WTC11 (cell line): ENCODE results near the gene RAB11FIP5.

Source experiments
- CREB1 ChIP-seq: sonication (generic); formaldehyde crosslinking; IDR thresholded peaks from 2 replicates; pipeline ENCODE4 v1.8.0; 2023; ENCODE audit warnings: mild to moderate bottlenecking, missing genetic modification reagents
- ESRRA ChIP-seq: sonication (generic); formaldehyde crosslinking; IDR thresholded peaks from 2 replicates; pipeline ENCODE4 v1.8.1; 2022; ENCODE audit warnings: mild to moderate bottlenecking, missing genetic modification reagents, borderline replicate concordance
- FOXJ3 ChIP-seq: sonication (generic); formaldehyde crosslinking; IDR thresholded peaks from 2 replicates; pipeline ENCODE4 v1.9.0; 2021; ENCODE audit warnings: missing genetic modification reagents, mild to moderate bottlenecking, borderline replicate concordance
- JUN ChIP-seq: sonication (generic); formaldehyde crosslinking; IDR thresholded peaks from 2 replicates; pipeline ENCODE4 v1.8.0; 2023; ENCODE audit warnings: mild to moderate bottlenecking, missing genetic modification reagents
- KAT7 ChIP-seq: sonication (generic); formaldehyde crosslinking; IDR thresholded peaks from 2 replicates; pipeline ENCODE4 v1.8.1; 2023; ENCODE audit warnings: missing genetic modification reagents, mild to moderate bottlenecking, borderline replicate concordance
- MYBL2 ChIP-seq: sonication (generic); formaldehyde crosslinking; IDR thresholded peaks from 2 replicates; pipeline ENCODE4 v1.8.1; 2023; ENCODE audit warnings: mild to moderate bottlenecking, moderate library complexity, missing genetic modification reagents
- ZBTB21 ChIP-seq: sonication (generic); formaldehyde crosslinking; IDR thresholded peaks from 2 replicates; pipeline ENCODE4 v1.8.1; 2023; ENCODE audit warnings: mild to moderate bottlenecking, missing genetic modification reagents, borderline replicate concordance
- ZNF232 ChIP-seq: sonication (generic); formaldehyde crosslinking; IDR thresholded peaks from 2 replicates; pipeline ENCODE4 v1.8.0; 2022; ENCODE audit warnings: mild to moderate bottlenecking, missing genetic modification reagents
- TF ChIP-seq, protein P1 (sequence below): sonication (generic); formaldehyde crosslinking; IDR thresholded peaks from 2 replicates; pipeline ENCODE4 v1.8.1; 2022; ENCODE audit warnings: low read depth, missing genetic modification reagents, borderline replicate concordance
- TF ChIP-seq, protein P2 (sequence below): sonication (generic); formaldehyde crosslinking; conservative IDR thresholded peaks from 2 replicates; pipeline ENCODE4 v1.8.1; 2022; ENCODE audit warnings: mild to moderate bottlenecking, missing genetic modification reagents
- TF ChIP-seq, protein P3 (sequence below): sonication (generic); formaldehyde crosslinking; IDR thresholded peaks from 2 replicates; pipeline ENCODE4 v1.8.0; 2022; ENCODE audit warnings: mild to moderate bottlenecking, missing genetic modification reagents
- TF ChIP-seq, protein P4 (sequence below): fragments of 200-600 bp; IDR thresholded peaks from 2 replicates; pipeline ENCODE4 v1.8.0; 2022; ENCODE audit warnings: antibody characterized with exemption

DNA sequence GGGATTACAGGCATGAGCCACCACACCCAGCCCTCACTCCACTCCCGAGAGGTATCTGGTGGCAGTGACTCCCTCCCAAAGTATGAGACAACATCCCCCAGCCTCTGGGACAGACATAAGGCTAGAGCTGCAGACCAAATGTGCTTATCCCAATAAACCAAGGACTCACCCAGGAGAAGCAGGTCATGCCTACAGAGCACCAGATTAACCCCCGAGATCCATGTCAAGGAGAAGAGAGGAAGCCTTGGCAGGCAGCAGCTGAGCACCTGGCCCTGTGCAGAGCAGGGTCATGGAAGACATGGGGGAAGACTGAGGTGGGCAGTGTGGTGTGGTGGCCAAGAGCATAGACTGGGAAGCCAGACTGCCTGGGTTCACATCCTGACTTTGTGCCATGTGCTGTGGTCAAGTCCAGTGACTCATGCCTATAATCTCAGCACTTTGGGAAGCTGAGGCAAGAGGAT, 7.2 kb downstream of the RAB11FIP5 start:
- TF ChIP-seq, protein P1, sequence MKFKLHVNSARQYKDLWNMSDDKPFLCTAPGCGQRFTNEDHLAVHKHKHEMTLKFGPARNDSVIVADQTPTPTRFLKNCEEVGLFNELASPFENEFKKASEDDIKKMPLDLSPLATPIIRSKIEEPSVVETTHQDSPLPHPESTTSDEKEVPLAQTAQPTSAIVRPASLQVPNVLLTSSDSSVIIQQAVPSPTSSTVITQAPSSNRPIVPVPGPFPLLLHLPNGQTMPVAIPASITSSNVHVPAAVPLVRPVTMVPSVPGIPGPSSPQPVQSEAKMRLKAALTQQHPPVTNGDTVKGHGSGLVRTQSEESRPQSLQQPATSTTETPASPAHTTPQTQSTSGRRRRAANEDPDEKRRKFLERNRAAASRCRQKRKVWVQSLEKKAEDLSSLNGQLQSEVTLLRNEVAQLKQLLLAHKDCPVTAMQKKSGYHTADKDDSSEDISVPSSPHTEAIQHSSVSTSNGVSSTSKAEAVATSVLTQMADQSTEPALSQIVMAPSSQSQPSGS = no peak
- no peak for TF ChIP-seq ZBTB21
- no peak for TF ChIP-seq JUN
- TF ChIP-seq, protein P2, sequence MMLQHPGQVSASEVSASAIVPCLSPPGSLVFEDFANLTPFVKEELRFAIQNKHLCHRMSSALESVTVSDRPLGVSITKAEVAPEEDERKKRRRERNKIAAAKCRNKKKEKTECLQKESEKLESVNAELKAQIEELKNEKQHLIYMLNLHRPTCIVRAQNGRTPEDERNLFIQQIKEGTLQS (CRISPR knock-in tag) = no peak
- TF ChIP-seq, protein P3, sequence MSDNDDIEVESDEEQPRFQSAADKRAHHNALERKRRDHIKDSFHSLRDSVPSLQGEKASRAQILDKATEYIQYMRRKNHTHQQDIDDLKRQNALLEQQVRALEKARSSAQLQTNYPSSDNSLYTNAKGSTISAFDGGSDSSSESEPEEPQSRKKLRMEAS (CRISPR knock-in tag) = no peak
- no peak for TF ChIP-seq KAT7 (CRISPR knock-in tag)
- TF ChIP-seq FOXJ3 (CRISPR knock-in tag) = no peak
- TF ChIP-seq, protein P4, sequence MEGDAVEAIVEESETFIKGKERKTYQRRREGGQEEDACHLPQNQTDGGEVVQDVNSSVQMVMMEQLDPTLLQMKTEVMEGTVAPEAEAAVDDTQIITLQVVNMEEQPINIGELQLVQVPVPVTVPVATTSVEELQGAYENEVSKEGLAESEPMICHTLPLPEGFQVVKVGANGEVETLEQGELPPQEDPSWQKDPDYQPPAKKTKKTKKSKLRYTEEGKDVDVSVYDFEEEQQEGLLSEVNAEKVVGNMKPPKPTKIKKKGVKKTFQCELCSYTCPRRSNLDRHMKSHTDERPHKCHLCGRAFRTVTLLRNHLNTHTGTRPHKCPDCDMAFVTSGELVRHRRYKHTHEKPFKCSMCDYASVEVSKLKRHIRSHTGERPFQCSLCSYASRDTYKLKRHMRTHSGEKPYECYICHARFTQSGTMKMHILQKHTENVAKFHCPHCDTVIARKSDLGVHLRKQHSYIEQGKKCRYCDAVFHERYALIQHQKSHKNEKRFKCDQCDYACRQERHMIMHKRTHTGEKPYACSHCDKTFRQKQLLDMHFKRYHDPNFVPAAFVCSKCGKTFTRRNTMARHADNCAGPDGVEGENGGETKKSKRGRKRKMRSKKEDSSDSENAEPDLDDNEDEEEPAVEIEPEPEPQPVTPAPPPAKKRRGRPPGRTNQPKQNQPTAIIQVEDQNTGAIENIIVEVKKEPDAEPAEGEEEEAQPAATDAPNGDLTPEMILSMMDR = no peak
- TF ChIP-seq ESRRA (CRISPR knock-in tag) = no peak
- TF ChIP-seq MYBL2 (CRISPR knock-in tag) = no peak
- no peak for TF ChIP-seq ZNF232 (CRISPR knock-in tag)
- no peak for TF ChIP-seq CREB1 (CRISPR knock-in tag)
